GM23248 (cell line): Measurements from ENCODE around the gene LMF1. TPM values are rescaled to one million over a fixed set of nuclear protein-coding genes. Genes with fewer than 3 reads are reported as not detected.

Source experiments
- DNase-seq: peaks from one replicate; pipeline ENCODE4 v3.0.0-alpha.2; 2015
- H2AFZ ChIP-seq: fragments of 200-600 bp; sonication (generic); 2 replicates; pipeline ENCODE4 v1.6.1; 2016; ENCODE audit warnings: antibody characterized with exemption
- H3F3A ChIP-seq: fragments of 200-600 bp; sonication (generic); 2 replicates; pipeline ENCODE4 v1.6.1; 2016; ENCODE audit warnings: mild to moderate bottlenecking, antibody characterized with exemption, mixed run types; ENCODE audit not compliant: insufficient read depth
- H3K27ac ChIP-seq: fragments of 200-600 bp; sonication (generic); 2 replicates; pipeline ENCODE4 v1.5.1; 2016; ENCODE audit warnings: mild to moderate bottlenecking
- H3K27me3 ChIP-seq: fragments of 200-600 bp; sonication (generic); replicated peaks from 2 replicates; pipeline ENCODE4 v1.6.1; 2016; ENCODE audit warnings: mild to moderate bottlenecking; ENCODE audit not compliant: insufficient read depth
- H3K36me3 ChIP-seq: fragments of 200-600 bp; sonication (generic); 2 replicates; pipeline ENCODE4 v1.6.1; 2016; ENCODE audit warnings: low read depth, mild to moderate bottlenecking
- H3K4me1 ChIP-seq: fragments of 200-600 bp; sonication (generic); 2 replicates; pipeline ENCODE4 v1.6.1; 2016; ENCODE audit warnings: mild to moderate bottlenecking; ENCODE audit not compliant: insufficient read depth
- H3K4me2 ChIP-seq: fragments of 200-600 bp; sonication (generic); one replicate; pipeline ENCODE4 v1.6.1; 2016; ENCODE audit warnings: mild to moderate bottlenecking; ENCODE audit not compliant: unreplicated experiment
- H3K4me3 ChIP-seq: fragments of 200-600 bp; sonication (generic); 2 replicates; pipeline ENCODE4 v1.5.1; 2016; ENCODE audit warnings: mild to moderate bottlenecking
- H3K79me2 ChIP-seq: fragments of 200-600 bp; sonication (generic); 2 replicates; pipeline ENCODE4 v1.6.1; 2016; ENCODE audit warnings: mild to moderate bottlenecking; ENCODE audit not compliant: insufficient read depth
- H3K9ac ChIP-seq: fragments of 200-600 bp; sonication (generic); 2 replicates; pipeline ENCODE4 v1.6.1; 2016; ENCODE audit warnings: mild to moderate bottlenecking
- H3K9me2 ChIP-seq: fragments of 200-600 bp; sonication (generic); 2 replicates; pipeline ENCODE4 v1.6.1; 2016; ENCODE audit warnings: mixed run types, mild to moderate bottlenecking, moderate library complexity; ENCODE audit not compliant: insufficient read depth
- H3K9me3 ChIP-seq: fragments of 200-600 bp; sonication (generic); one replicate; pipeline ENCODE4 v1.6.1; 2017; ENCODE audit warnings: low read depth
- H4K20me1 ChIP-seq: fragments of 200-600 bp; sonication (generic); 2 replicates; pipeline ENCODE4 v1.6.0; 2016; ENCODE audit not compliant: insufficient read depth
- EZH2 ChIP-seq: fragments of 200-600 bp; sonication (generic); IDR thresholded peaks from 2 replicates; pipeline ENCODE4 v1.6.1; 2018; ENCODE audit warnings: antibody characterized with exemption, mild to moderate bottlenecking; ENCODE audit not compliant: insufficient read depth, poor library complexity, severe bottlenecking
- EZH2phosphoT487 ChIP-seq: fragments of 200-600 bp; sonication (generic); IDR thresholded peaks from 2 replicates; pipeline ENCODE4 v1.6.1; 2018; ENCODE audit warnings: antibody characterized with exemption, moderate library complexity, mild to moderate bottlenecking, low read depth; ENCODE audit not compliant: insufficient read depth
- WGBS, 2 experiments: methylation state at CpG; one replicate each; pipeline ENCODE4 v1.1.6; 2015 to 2017; ENCODE audit warnings: low lambda C conversion rate in 2 of 2, low coverage in 1 of 2; ENCODE audit errors: missing lambda C conversion rate in 2 of 2; 5-methylcytosine and 5-hydroxymethylcytosine counted together
- in situ Hi-C: fragments of 300-500 bp; cut with MboI; formaldehyde crosslinking; loops from 2 replicates; pipeline ENCODE4 v1.15.0; 2020
- polyA plus RNA-seq: library from polyadenylated mRNA; unstranded; fragments of >200 nt; fragmentation: Nextera tagmentation; extraction: Ambion mirVana; gene quantifications from 2 replicates; pipeline ENCODE4 v1.2.1, GENCODE V29; 2016
- total RNA-seq: library from RNA; depleted of rRNA; stranded (reverse); fragments of >200 nt; shearing (Covaris generic); gene quantifications from 2 replicates; pipeline ENCODE4 v1.2.3, GENCODE V29; 2014

Gene LMF1
- total and polyA plus RNA-seq, 2 experiments from 2014 or later, result 23.1 to 53.0 TPM

DNA sequence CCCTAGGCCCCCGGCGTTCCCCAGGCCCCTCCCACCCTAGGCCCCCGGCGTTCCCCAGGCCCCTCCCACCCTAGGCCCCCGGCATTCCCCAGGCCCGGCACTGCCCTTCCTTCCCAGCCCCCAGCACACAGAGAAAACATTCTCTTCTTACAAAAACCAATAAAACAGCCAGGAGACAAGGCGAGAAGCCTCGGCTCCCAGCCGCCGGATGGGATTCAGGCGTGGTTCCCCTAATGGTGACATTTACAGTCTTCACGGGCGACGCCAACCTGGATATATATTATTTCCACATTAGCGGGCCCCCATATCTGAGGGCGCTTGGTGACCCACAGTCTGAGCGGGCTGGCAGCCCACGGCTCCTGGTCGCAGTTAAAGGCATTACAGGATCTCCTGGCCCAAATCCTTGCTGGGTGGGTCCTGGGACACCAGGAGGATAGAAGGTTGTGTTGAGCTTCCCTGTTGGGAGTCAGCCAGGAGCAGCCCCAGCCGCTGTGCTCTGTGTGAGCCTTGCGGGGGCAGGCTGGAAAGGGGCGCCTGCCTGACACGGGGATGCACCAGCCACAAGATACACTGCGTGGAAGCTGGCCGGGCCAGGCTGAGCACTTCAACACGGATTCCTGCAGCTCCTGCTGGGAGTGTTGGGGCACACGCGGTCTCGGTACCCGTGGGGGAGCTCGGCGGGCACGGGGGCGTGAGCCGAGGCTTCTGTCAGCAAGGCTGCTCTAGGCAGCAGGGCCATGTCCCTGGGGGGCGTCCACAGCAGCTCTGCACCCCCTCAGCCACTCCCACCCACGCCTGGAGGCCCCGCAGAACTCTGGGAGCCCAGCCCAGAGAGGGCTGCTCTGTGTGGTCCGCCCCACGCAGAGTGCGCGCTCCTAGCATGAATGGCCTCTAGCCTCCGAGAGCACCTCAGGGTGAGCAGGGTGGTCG, 83.7 kb downstream of the LMF1 start:
- Histone ChIP-seq H3K4me3 (no peak overlapping the region), H4K20me1 (no peaks in the 10 kb centered on the region), H3K79me2 (no peaks in the 10 kb centered on the region), H3K27me3 (no peaks in the 10 kb centered on the region), H2AFZ (no peak overlapping the region), H3K9me3 (no peaks in the 10 kb centered on the region), H3K9ac (no peak overlapping the region), H3K36me3 (peaks cover 16% of the 10 kb centered on the region), H3K27ac (no peak overlapping the region), H3K9me2 (no peaks in the 10 kb centered on the region), H3K4me2 (no peak overlapping the region), H3F3A (no peaks in the 10 kb centered on the region), H3K4me1 (no peaks in the 10 kb centered on the region)
- no peak for TF ChIP-seq EZH2phosphoT487
- no peak for TF ChIP-seq EZH2
- in situ Hi-C loops, result no loop called here
- 59 to 66% methylated on average over 33 to 43 of the region's 44 CpGs for WGBS, 2 experiments
- no peak for DNase-seq

GRCh38 chr16:886084-886543, 84.7 kb downstream of the LMF1 start:
- no peak overlapping the region for H3K27ac ChIP-seq
- 69 to 87% methylated on average over 12 to 20 of the region's 20 CpGs for WGBS, 2 experiments
- no peaks in the 10 kb centered on the region for H3K4me1 ChIP-seq
- peaks cover 16% of the 10 kb centered on the region for H3K36me3 ChIP-seq
- in situ Hi-C loops, result no loop called here
- H2AFZ ChIP-seq, result no peak overlapping the region
- no peaks in the 10 kb centered on the region for H3F3A ChIP-seq
- H3K9me2 ChIP-seq, result no peaks in the 10 kb centered on the region
- H3K9ac ChIP-seq, result no peak overlapping the region
- no peak for DNase-seq
- no peak overlapping the region for H3K4me3 ChIP-seq
- H3K9me3 ChIP-seq, result no peaks in the 10 kb centered on the region
- H3K4me2 ChIP-seq, result no peak overlapping the region
- H3K79me2 ChIP-seq, result no peaks in the 10 kb centered on the region
- no peaks in the 10 kb centered on the region for H4K20me1 ChIP-seq
- TF ChIP-seq EZH2phosphoT487 (no peak), EZH2 (no peak)
- no peaks in the 10 kb centered on the region for H3K27me3 ChIP-seq

DNA sequence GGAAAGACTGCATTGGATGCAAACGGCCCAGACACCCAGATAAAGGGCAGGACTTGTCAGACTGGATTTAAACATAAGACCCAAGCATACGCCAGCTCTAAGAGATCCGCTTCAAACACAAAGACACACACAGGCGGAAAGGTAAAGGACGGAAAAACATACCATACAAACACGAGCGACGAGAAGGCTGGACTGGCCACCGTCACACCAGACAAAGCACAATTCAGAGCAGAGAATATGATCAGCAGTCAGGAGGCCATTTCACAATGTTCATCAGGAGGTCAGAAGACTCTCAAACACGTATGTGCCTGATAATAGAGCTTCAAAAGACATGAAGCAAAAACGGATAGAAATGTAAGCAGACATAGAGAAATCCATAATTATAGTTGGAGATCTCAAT, 85.4 kb downstream of the LMF1 start:
- H3F3A ChIP-seq, result no peaks in the 10 kb centered on the region
- no peak overlapping the region for H2AFZ ChIP-seq
- no peak for DNase-seq
- H3K4me1 ChIP-seq, result no peaks in the 10 kb centered on the region
- H3K9ac ChIP-seq, result no peak overlapping the region
- peaks cover 16% of the 10 kb centered on the region for H3K36me3 ChIP-seq
- H3K9me3 ChIP-seq, result no peaks in the 10 kb centered on the region
- H3K4me2 ChIP-seq, result no peak overlapping the region
- in situ Hi-C loops, result no loop called here
- no peaks in the 10 kb centered on the region for H4K20me1 ChIP-seq
- TF ChIP-seq EZH2 (no peak), EZH2phosphoT487 (no peak)
- H3K27me3 ChIP-seq, result no peaks in the 10 kb centered on the region
- WGBS, 2 experiments, result 85 to 87% methylated on average over 11 of the region's 11 CpGs
- H3K9me2 ChIP-seq, result no peaks in the 10 kb centered on the region
- no peak overlapping the region for H3K4me3 ChIP-seq
- no peak overlapping the region for H3K27ac ChIP-seq
- no peaks in the 10 kb centered on the region for H3K79me2 ChIP-seq

DNA sequence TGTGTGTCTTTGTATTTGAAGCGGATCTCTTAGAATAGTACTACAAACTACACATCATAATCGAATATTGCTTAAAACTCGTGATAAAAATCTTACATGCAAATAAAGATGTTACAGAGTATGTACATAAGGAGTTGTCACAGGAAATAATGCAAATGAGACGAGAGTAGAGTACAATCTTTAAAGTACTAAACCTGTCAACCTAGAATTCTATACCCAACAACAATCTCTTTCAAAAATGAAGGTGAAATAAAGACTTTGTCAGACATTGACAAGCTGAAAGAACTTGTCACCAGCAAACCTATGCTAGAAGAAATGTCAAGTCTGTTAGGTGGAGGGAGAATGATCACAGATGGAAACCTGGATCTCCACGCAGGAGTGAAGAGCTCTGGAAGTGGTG, 86.6 kb downstream of the LMF1 start:
- Histone ChIP-seq H3K27me3 (no peaks in the 10 kb centered on the region), H3K79me2 (no peaks in the 10 kb centered on the region), H3K4me1 (no peaks in the 10 kb centered on the region), H3K4me2 (no peak overlapping the region), H3K9ac (no peak overlapping the region), H3F3A (no peaks in the 10 kb centered on the region), H4K20me1 (no peaks in the 10 kb centered on the region), H2AFZ (no peak overlapping the region), H3K9me3 (no peaks in the 10 kb centered on the region), H3K4me3 (no peak overlapping the region), H3K9me2 (no peaks in the 10 kb centered on the region), H3K36me3 (peaks cover 16% of the 10 kb centered on the region), H3K27ac (no peak overlapping the region)
- in situ Hi-C loops, result no loop called here
- no peak for TF ChIP-seq EZH2
- TF ChIP-seq EZH2phosphoT487, result no peak
- no peak for DNase-seq
- WGBS, 2 experiments, result 80 to 83% methylated on average over 5 of the region's 5 CpGs
